HFFc6 (cell line): ENCODE measurements around the gene ZNF620. TPM values are rescaled to one million over a fixed set of nuclear protein-coding genes. Genes with fewer than 3 reads are reported as not detected.

Experiments used
- DNase-seq: peaks from one replicate; pipeline ENCODE4 v3.0.0-alpha.2; 2018
- H3K27ac Mint-ChIP-seq: 2 replicates; pipeline ENCODE4 v1.8.0; 2020; ENCODE audit warnings: mild to moderate bottlenecking, mixed read lengths
- H3K27me3 Mint-ChIP-seq: 2 replicates; pipeline ENCODE4 v1.8.0; 2021; ENCODE audit warnings: mild to moderate bottlenecking, moderate library complexity, mixed read lengths; ENCODE audit not compliant: insufficient read depth
- H3K36me3 Mint-ChIP-seq: 2 replicates; pipeline ENCODE4 v1.8.0; 2021; ENCODE audit warnings: low read depth, mixed read lengths
- H3K4me1 Mint-ChIP-seq: 2 replicates; pipeline ENCODE4 v1.8.0; 2020; ENCODE audit warnings: low read depth, mixed read lengths
- H3K4me3 Mint-ChIP-seq: 2 replicates; pipeline ENCODE4 v1.8.0; 2020; ENCODE audit warnings: mild to moderate bottlenecking, moderate library complexity, mixed read lengths
- H3K9me3 Mint-ChIP-seq: 2 replicates; pipeline ENCODE4 v1.8.0; 2020; ENCODE audit warnings: mild to moderate bottlenecking, mixed read lengths
- CTCF ChIP-seq: fragments of 200-600 bp; sonication (generic); IDR thresholded peaks from 2 replicates; pipeline ENCODE4 v1.5.0; 2021; ENCODE audit warnings: antibody characterized with exemption, mild to moderate bottlenecking
- total RNA-seq, 6 experiments: library from RNA; stranded (reverse); fragmentation: NEBNext Ultra II Directional; extraction: Animal tissue kit (Norgen Biotek cat#: 25700); gene quantifications; 2 replicates in 1 of 6; 3 replicates in 5 of 6; pipeline ENCODE4 v1.2.3, GENCODE V29; 2021

The ZNF620 gene
- total RNA-seq, 6 experiments from 2014 or later = 0.54 to 1.2 (median 0.69) TPM

DNA sequence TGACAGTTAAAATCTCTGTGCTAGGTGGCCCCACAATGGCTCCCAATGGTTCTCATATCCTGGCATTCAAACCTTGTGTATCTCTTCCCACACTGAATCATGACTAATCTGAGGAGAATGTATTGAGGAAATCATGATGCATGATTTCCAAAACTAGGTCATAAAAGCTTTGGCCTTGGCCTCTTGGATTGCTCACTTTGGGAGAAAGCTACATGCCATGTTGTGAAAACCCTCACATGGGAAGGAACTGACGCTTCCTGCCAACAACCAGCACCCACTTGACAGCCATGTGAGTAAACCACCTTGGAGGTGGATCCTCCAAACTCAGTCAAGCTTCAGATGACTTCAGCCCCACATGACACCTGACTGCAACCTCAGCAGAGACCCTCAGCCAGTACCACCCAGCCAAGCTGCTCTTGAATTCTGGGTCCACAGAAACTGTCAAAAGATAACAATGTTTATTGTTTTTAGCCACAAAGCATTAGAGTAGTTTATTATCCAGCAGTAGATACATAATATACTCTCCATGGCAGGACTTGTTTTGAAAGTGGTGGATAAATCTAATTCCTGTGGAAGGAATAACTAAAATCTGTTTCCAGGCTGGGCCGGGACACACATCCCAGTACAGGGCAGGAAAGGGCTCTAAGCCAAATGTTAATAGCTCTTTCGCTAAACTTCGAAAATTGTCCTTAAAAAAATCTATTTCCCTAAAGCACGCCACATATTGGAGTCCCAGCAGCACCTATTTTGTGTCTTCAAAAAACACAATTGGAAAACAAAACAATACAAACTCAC, 1.0 kb upstream of the ZNF620 start:
- peak; percentile 95 for DNase-seq
- Mint-ChIP-seq H3K27ac (peak overlapping the region; percentile 95), H3K27me3 (no peaks in the 10 kb centered on the region; the same call in 1 of the 2 replicates), H3K9me3 (no peaks in the 10 kb centered on the region), H3K4me3 (peak overlapping the region; percentile 90), H3K36me3 (no peaks in the 10 kb centered on the region), H3K4me1 (peaks cover 32% of the 10 kb centered on the region)
- no peak for TF ChIP-seq CTCF

- TF ChIP-seq CTCF = no peak
- H3K4me3 Mint-ChIP-seq = no peak overlapping the region
- peaks cover 18% of the 10 kb centered on the region for H3K4me1 Mint-ChIP-seq
- no peak overlapping the region for H3K27ac Mint-ChIP-seq
- DNase-seq = no peak
- no peaks in the 10 kb centered on the region for H3K9me3 Mint-ChIP-seq
- H3K36me3 Mint-ChIP-seq = no peaks in the 10 kb centered on the region
- no peaks in the 10 kb centered on the region; the same call in 1 of the 2 replicates for H3K27me3 Mint-ChIP-seq
These were observed 5.3 kb downstream of the ZNF620 start for GRCh38 chr3:40511031-40511718.

GRCh38 chr3:40516201-40516600, 10.4 kb downstream of the ZNF620 start:
- peak; percentile 15 for DNase-seq
- H3K27me3 Mint-ChIP-seq = no peaks in the 10 kb centered on the region

GRCh38 chr3:40518067-40518466, 12.2 kb downstream of the ZNF620 start:
- no peak overlapping the region for H3K4me3 Mint-ChIP-seq
- H3K4me1 Mint-ChIP-seq = peaks cover 19% of the 10 kb centered on the region
- H3K27me3 Mint-ChIP-seq = no peaks in the 10 kb centered on the region
- DNase-seq = no peak
- no peaks in the 10 kb centered on the region for H3K9me3 Mint-ChIP-seq
- TF ChIP-seq CTCF = no peak
- no peaks in the 10 kb centered on the region for H3K36me3 Mint-ChIP-seq
- H3K27ac Mint-ChIP-seq = no peak overlapping the region

More at GRCh38 chr3:40516201-40516600, 10.4 kb downstream of the ZNF620 start:
- H3K27ac Mint-ChIP-seq = peak overlapping the region; percentile 5
- peaks cover 19% of the 10 kb centered on the region for H3K4me1 Mint-ChIP-seq
- TF ChIP-seq CTCF = no peak
- H3K36me3 Mint-ChIP-seq = no peaks in the 10 kb centered on the region
- H3K4me3 Mint-ChIP-seq = no peak overlapping the region
- H3K9me3 Mint-ChIP-seq = no peaks in the 10 kb centered on the region

GRCh38 chr3:40518848-40519247, 13.0 kb downstream of the ZNF620 start:
- Mint-ChIP-seq H3K27me3 (no peaks in the 10 kb centered on the region), H3K36me3 (no peaks in the 10 kb centered on the region), H3K9me3 (no peaks in the 10 kb centered on the region), H3K27ac (no peak overlapping the region), H3K4me1 (peaks cover 19% of the 10 kb centered on the region), H3K4me3 (no peak overlapping the region)
- TF ChIP-seq CTCF = no peak
- no peak for DNase-seq
